Measurements from ENCODE around the gene PCED1A.

GRCh38 chr20:2794866-2795447, 45.5 kb downstream of the PCED1A start:
- TF ChIP-seq EZH2phosphoT487 (IDR thresholded peaks at IDR 0.05; ENCODE audit: borderline replicate concordance) = no peak
- TF ChIP-seq CTCF (conservative IDR thresholded peaks at IDR 0.05; ENCODE audit: low read length) = no peak
